Tibial nerve (tissue), 4 donors: ENCODE results near the gene APLP1. TPM values are rescaled to one million over a fixed set of nuclear protein-coding genes. Genes with fewer than 3 reads are reported as not detected.

Experiments used
- DNase-seq, 2 donors: peaks; one replicate each; pipeline ENCODE4 v3.0.0-alpha.2; 2019; ENCODE audit warnings: low spot score in 2 of 2
- H3K27ac ChIP-seq, 4 donors: fragments of 200-600 bp; sonication (generic) in 3 of 4; one replicate each; pipeline ENCODE4 v1.5.1; 2017 to 2019; ENCODE audit warnings: mild to moderate bottlenecking in 1 of 4
- H3K27me3 ChIP-seq, 2 donors: fragments of 200-600 bp; sonication (generic) in 1 of 2; one replicate each; pipeline versions ENCODE4 v1.5.1 to v1.6.0; 2017 to 2019
- H3K36me3 ChIP-seq, 3 donors: fragments of 200-600 bp; sonication (generic); one replicate each; pipeline ENCODE4 v1.5.1; 2018 to 2019
- H3K4me1 ChIP-seq, 4 donors: fragments of 200-600 bp; sonication (generic) in 3 of 4; one replicate each; pipeline ENCODE4 v1.5.1; 2017 to 2019
- H3K4me3 ChIP-seq, 4 donors: fragments of 200-600 bp; sonication (generic) in 3 of 4; one replicate each; pipeline ENCODE4 v1.5.1; 2017 to 2019; ENCODE audit warnings: mild to moderate bottlenecking in 1 of 4, moderate library complexity in 1 of 4
- H3K9me3 ChIP-seq, 4 donors: fragments of 200-600 bp; sonication (generic) in 3 of 4; one replicate each; pipeline ENCODE4 v1.5.1; 2017 to 2019
- EP300 ChIP-seq, 2 donors: sonication (generic); formaldehyde crosslinking; IDR thresholded peaks; one replicate each; pipeline ENCODE4 v1.6.1; 2017; ENCODE audit warnings: antibody characterized with exemption in 2 of 2, mild to moderate bottlenecking in 1 of 2
- POLR2A ChIP-seq, 2 donors: fragments of 450-650 bp; IDR thresholded peaks; one replicate each; pipeline ENCODE4 v1.6.1; 2017; ENCODE audit warnings: antibody characterized with exemption in 2 of 2, mild to moderate bottlenecking in 2 of 2, moderate library complexity in 2 of 2
- WGBS, 2 donors: methylation state at CpG; one replicate each; pipeline ENCODE4 v1.1.5; 2018; 5-methylcytosine and 5-hydroxymethylcytosine counted together
- total RNA-seq, 4 donors: library from RNA; depleted of rRNA; stranded (reverse); fragments of >200 nt; gene quantifications; one replicate each; pipeline ENCODE4 v1.1.0, GENCODE V29; 2016
- TF ChIP-seq, protein P1 (sequence below), 5 experiments: fragments of 200-600 bp in 3 of 5; fragments of 450-650 bp in 2 of 5; sonication (generic) in 3 of 5; IDR thresholded peaks; one replicate each; pipeline ENCODE4 v1.5.1; 2016 to 2019; ENCODE audit warnings: antibody characterized with exemption in 5 of 5, mild to moderate bottlenecking in 3 of 5, moderate library complexity in 2 of 5

APLP1 gene
- total RNA-seq, 4 donors from 2014 or later: 8.7 to 19.7 (median 10.7) TPM

DNA sequence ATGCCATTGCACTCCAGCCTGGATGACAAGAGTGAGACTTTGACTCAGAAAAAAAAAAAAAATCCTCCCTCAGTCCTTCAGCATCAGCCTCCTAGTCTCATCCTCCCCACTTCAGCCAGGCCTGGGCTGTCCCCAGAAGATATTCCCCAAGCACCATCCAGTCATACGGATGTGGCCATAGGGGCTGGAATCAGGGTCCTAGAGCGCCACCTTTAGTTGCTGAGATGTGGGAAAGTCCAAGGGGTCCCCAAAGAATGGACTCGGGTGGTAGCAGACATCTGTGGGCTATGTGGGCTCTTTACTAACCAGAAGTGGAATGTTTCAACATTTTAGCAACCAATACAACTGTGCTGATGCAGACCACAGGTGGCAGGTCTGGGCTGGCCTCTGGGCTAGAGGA is 42.8 kb downstream of the APLP1 start:
- 38% methylated on average over 3 of the region's 3 CpGs for WGBS, 2 donors
- no peaks in the 10 kb centered on the region for H3K27me3 ChIP-seq
- TF ChIP-seq EP300 (IDR thresholded peaks at IDR 0.05) (no peak), POLR2A (IDR thresholded peaks at IDR 0.05) (no peak)
- TF ChIP-seq, protein P1, sequence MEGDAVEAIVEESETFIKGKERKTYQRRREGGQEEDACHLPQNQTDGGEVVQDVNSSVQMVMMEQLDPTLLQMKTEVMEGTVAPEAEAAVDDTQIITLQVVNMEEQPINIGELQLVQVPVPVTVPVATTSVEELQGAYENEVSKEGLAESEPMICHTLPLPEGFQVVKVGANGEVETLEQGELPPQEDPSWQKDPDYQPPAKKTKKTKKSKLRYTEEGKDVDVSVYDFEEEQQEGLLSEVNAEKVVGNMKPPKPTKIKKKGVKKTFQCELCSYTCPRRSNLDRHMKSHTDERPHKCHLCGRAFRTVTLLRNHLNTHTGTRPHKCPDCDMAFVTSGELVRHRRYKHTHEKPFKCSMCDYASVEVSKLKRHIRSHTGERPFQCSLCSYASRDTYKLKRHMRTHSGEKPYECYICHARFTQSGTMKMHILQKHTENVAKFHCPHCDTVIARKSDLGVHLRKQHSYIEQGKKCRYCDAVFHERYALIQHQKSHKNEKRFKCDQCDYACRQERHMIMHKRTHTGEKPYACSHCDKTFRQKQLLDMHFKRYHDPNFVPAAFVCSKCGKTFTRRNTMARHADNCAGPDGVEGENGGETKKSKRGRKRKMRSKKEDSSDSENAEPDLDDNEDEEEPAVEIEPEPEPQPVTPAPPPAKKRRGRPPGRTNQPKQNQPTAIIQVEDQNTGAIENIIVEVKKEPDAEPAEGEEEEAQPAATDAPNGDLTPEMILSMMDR (IDR thresholded peaks at IDR 0.05): no peak

GRCh38 chr19:35911790-35912189 is 43.4 kb downstream of the APLP1 start:
- Histone ChIP-seq H3K27me3 (no peaks in the 10 kb centered on the region), H3K9me3 (no peaks in the 10 kb centered on the region), H3K27ac (no peak overlapping the region), H3K4me3 (no peak overlapping the region), H3K4me1 (peaks cover 0 to 3% (median 0%) of the 10 kb centered on the region in 4 donors), H3K36me3 (no peaks in the 10 kb centered on the region)
- no peak for DNase-seq
- no peak for TF ChIP-seq EP300 (IDR thresholded peaks at IDR 0.05)
- no peak for TF ChIP-seq POLR2A (IDR thresholded peaks at IDR 0.05)
- WGBS, 2 donors: 47 to 51% methylated on average over 5 of the region's 5 CpGs

More for the DNA sequence above, 42.8 kb downstream of the APLP1 start:
- H3K4me1 ChIP-seq: peaks cover 0 to 9% (median 0%) of the 10 kb centered on the region in 4 donors
- no peak for DNase-seq
- H3K27ac ChIP-seq: no peak overlapping the region
- H3K36me3 ChIP-seq: no peaks in the 10 kb centered on the region
- H3K4me3 ChIP-seq: no peak overlapping the region
- no peaks in the 10 kb centered on the region for H3K9me3 ChIP-seq

GRCh38 chr19:35913589-35913988 is 45.2 kb downstream of the APLP1 start:
- Histone ChIP-seq H3K27ac (peak overlapping the region in 2 of 4 donors; percentile 23 to 64), H3K36me3 (no peaks in the 10 kb centered on the region), H3K4me1 (no peaks in the 10 kb centered on the region), H3K27me3 (no peaks in the 10 kb centered on the region), H3K4me3 (no peak overlapping the region), H3K9me3 (no peaks in the 10 kb centered on the region)
- no peak for DNase-seq
- WGBS, 2 donors: 39 to 43% methylated on average over 7 of the region's 7 CpGs
- TF ChIP-seq, protein P1 (IDR thresholded peaks at IDR 0.05): no peak
- TF ChIP-seq POLR2A (IDR thresholded peaks at IDR 0.05) (no peak), EP300 (IDR thresholded peaks at IDR 0.05) (no peak)

GRCh38 chr19:35915443-35915842 is 47.1 kb downstream of the APLP1 start:
- H3K27ac ChIP-seq: no peak overlapping the region
- WGBS, 2 donors: 38 to 47% methylated on average over 3 of the region's 3 CpGs

DNA sequence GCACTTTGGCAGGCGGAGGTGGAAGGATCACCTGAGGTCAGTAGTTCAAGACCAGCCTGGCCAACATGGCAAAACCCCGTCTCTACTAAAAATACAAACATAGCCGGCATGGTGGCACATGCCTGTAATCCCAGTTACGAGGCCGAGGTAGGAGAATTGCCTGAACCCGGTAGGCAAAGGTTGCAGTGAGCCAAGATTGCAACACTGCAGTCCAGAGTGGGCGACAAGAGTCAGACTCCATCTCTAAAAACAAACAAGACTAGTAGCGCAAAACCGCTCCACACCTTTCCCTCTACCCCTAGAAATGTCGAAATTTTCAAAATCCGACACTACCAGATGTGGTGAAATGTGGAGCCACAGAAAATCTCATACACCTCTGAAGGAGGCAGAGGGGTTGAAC is 50.9 kb downstream of the APLP1 start:
- no peaks in the 10 kb centered on the region for H3K9me3 ChIP-seq
- H3K27me3 ChIP-seq: no peaks in the 10 kb centered on the region
- TF ChIP-seq POLR2A (IDR thresholded peaks at IDR 0.05) (no peak), EP300 (IDR thresholded peaks at IDR 0.05) (no peak)
- TF ChIP-seq, protein P1 (IDR thresholded peaks at IDR 0.05): no peak

More at GRCh38 chr19:35915443-35915842, 47.1 kb downstream of the APLP1 start:
- Histone ChIP-seq H3K9me3 (no peaks in the 10 kb centered on the region), H3K27me3 (no peaks in the 10 kb centered on the region), H3K36me3 (no peaks in the 10 kb centered on the region), H3K4me1 (no peaks in the 10 kb centered on the region), H3K4me3 (no peak overlapping the region)
- DNase-seq: no peak
- TF ChIP-seq EP300 (IDR thresholded peaks at IDR 0.05) (no peak), POLR2A (IDR thresholded peaks at IDR 0.05) (no peak)
- TF ChIP-seq, protein P1 (IDR thresholded peaks at IDR 0.05): no peak

DNA sequence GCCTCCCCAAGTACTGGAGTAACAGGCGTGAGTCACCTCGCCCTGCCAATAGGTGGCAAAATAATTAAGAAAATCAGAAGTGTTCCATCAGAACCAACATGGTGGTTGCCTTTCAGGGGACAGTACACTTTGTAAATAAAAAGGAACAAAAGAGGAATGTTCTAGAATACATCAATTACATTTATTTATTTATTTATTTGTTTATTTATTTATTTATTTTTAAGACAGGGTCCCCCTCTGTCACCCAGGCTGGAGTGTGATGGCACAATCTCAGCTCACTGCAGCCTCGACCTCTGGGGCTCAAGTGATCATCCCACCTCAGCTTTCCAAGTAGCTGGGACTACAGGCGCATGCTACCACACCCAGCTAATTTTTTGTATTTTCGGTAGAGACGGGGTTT is 52.6 kb downstream of the APLP1 start:
- no peaks in the 10 kb centered on the region for H3K36me3 ChIP-seq
- H3K4me3 ChIP-seq: no peak overlapping the region
- no peaks in the 10 kb centered on the region for H3K4me1 ChIP-seq
- peaks cover 0 to 9% (median 0%) of the 10 kb centered on the region in 4 donors for H3K9me3 ChIP-seq
- no peaks in the 10 kb centered on the region for H3K27me3 ChIP-seq
- no peak for DNase-seq
- TF ChIP-seq, protein P1 (IDR thresholded peaks at IDR 0.05): no peak
- TF ChIP-seq POLR2A (IDR thresholded peaks at IDR 0.05) (no peak), EP300 (IDR thresholded peaks at IDR 0.05) (no peak)
- H3K27ac ChIP-seq: no peak overlapping the region
- 81 to 83% methylated on average over 6 of the region's 6 CpGs for WGBS, 2 donors

More for the DNA sequence above, 50.9 kb downstream of the APLP1 start:
- no peaks in the 10 kb centered on the region for H3K4me1 ChIP-seq
- no peak overlapping the region for H3K27ac ChIP-seq
- no peak for DNase-seq
- WGBS, 2 donors: 93 to 94% methylated on average over 11 of the region's 11 CpGs
- no peaks in the 10 kb centered on the region for H3K36me3 ChIP-seq
- H3K4me3 ChIP-seq: no peak overlapping the region
